Endometrial microvascular endothelial cells (primary cell): ENCODE measurements around the gene UNC80. TPM values are rescaled to one million over a fixed set of nuclear protein-coding genes. Genes with fewer than 3 reads are reported as not detected.

ENCODE experiments used
- total RNA-seq: library from RNA; depleted of rRNA; stranded (reverse); fragments of >200 nt; gene quantifications from one replicate; pipeline ENCODE4 v1.2.3, GENCODE V29; 2015; ENCODE audit errors: inconsistent ontology term

Gene UNC80
- total RNA-seq, 1 donor from 2014 or later = not detected

Other genes starting within 250 kb of the UNC80 start
- gene RPE, start 230.8 kb downstream of the UNC80 start, total RNA-seq = 323 TPM